Muscle of leg (tissue), 9 donors: ENCODE measurements around the gene OR6C74. TPM values are rescaled to one million over a fixed set of nuclear protein-coding genes. Genes with fewer than 3 reads are reported as not detected.

Experiments used
- polyA plus RNA-seq, 8 donors: library from polyadenylated mRNA; unstranded; fragments of 120-200 nt; gene quantifications; one replicate each; pipeline versions ENCODE4 v1.2.1 to v1.2.3, GENCODE V29; 2013; ENCODE audit warnings: inconsistent platforms in 1 of 8, low replicate concordance in 1 of 8; ENCODE audit not compliant: insufficient read length in 8 of 8, insufficient read depth in 1 of 8
- total RNA-seq: library from RNA; stranded (reverse); fragments of 120-200 nt; gene quantifications from one replicate; pipeline ENCODE4 v1.2.4, GENCODE V29; 2013

Gene OR6C74
- total and polyA plus RNA-seq, 9 donors, result not detected

Other genes with a start within 250 kb of the OR6C74 start
- under 0.01 TPM for gene NEUROD4, start 224.6 kb upstream of the OR6C74 start, total RNA-seq
- gene NEUROD4, start 224.6 kb upstream of the OR6C74 start, polyA plus RNA-seq, result not detected
- gene OR9K2, start 118.2 kb upstream of the OR6C74 start, total RNA-seq, result not detected
- not detected for gene OR9K2, start 118.2 kb upstream of the OR6C74 start, polyA plus RNA-seq
- gene OR10A7, start 23.6 kb upstream of the OR6C74 start, total RNA-seq, result not detected
- not detected for gene OR10A7, start 23.6 kb upstream of the OR6C74 start, polyA plus RNA-seq
- gene OR6C6, start 52.0 kb downstream of the OR6C74 start, total RNA-seq, result not detected
- not detected for gene OR6C6, start 52.0 kb downstream of the OR6C74 start, polyA plus RNA-seq
- gene OR6C1, start 69.7 kb downstream of the OR6C74 start, total RNA-seq, result not detected
- gene OR6C1, start 69.7 kb downstream of the OR6C74 start, polyA plus RNA-seq, result not detected
- gene OR6C3, start 86.1 kb downstream of the OR6C74 start, total RNA-seq, result not detected
- gene OR6C3, start 86.1 kb downstream of the OR6C74 start, polyA plus RNA-seq, result not detected
- gene OR6C75, start 118.4 kb downstream of the OR6C74 start, total RNA-seq, result not detected
- gene OR6C75, start 118.4 kb downstream of the OR6C74 start, polyA plus RNA-seq, result under 1 TPM in 1 of 8 donors, not detected in 7; 0.06 TPM
- gene OR6C65, start 155.9 kb downstream of the OR6C74 start, total RNA-seq, result not detected
- gene OR6C65, start 155.9 kb downstream of the OR6C74 start, polyA plus RNA-seq, result not detected
- gene OR6C76, start 181.6 kb downstream of the OR6C74 start, total RNA-seq, result not detected
- not detected for gene OR6C76, start 181.6 kb downstream of the OR6C74 start, polyA plus RNA-seq
- gene OR6C2, start 199.5 kb downstream of the OR6C74 start, total RNA-seq, result not detected
- gene OR6C2, start 199.5 kb downstream of the OR6C74 start, polyA plus RNA-seq, result not detected
- not detected for gene OR6C70, start 225.5 kb downstream of the OR6C74 start, total RNA-seq
- gene OR6C70, start 225.5 kb downstream of the OR6C74 start, polyA plus RNA-seq, result not detected
- gene OR6C68, start 247.8 kb downstream of the OR6C74 start, total RNA-seq, result not detected
- gene OR6C68, start 247.8 kb downstream of the OR6C74 start, polyA plus RNA-seq, result not detected